ENCODE results near the gene MDGA2.

MDGA2 gene

DNA sequence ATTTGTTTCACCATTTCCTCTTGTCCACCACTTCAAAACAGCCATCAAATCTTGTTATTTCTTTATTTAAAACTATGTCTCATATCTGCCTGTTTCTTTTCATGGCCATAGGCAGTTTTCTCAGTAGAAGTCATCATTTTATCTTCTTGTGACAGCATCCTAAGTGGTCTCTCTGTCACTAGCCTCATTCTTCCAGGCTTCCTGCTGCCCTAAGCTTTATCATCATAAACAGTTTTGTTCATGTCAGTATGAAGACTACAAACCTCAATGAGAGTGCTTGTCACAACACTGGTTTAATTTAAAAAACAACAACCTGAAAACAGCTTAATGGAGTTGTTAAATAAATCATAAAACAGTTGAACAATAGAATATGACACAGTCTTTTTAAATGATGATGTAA, 636.1 kb downstream of the MDGA2 start:
- TF ChIP-seq, protein P1, sequence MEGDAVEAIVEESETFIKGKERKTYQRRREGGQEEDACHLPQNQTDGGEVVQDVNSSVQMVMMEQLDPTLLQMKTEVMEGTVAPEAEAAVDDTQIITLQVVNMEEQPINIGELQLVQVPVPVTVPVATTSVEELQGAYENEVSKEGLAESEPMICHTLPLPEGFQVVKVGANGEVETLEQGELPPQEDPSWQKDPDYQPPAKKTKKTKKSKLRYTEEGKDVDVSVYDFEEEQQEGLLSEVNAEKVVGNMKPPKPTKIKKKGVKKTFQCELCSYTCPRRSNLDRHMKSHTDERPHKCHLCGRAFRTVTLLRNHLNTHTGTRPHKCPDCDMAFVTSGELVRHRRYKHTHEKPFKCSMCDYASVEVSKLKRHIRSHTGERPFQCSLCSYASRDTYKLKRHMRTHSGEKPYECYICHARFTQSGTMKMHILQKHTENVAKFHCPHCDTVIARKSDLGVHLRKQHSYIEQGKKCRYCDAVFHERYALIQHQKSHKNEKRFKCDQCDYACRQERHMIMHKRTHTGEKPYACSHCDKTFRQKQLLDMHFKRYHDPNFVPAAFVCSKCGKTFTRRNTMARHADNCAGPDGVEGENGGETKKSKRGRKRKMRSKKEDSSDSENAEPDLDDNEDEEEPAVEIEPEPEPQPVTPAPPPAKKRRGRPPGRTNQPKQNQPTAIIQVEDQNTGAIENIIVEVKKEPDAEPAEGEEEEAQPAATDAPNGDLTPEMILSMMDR (IDR thresholded peaks at IDR 0.05; ENCODE audit: low read depth, low read length, missing control alignments) = no peak
- no peak overlapping the region for H3K4me3 ChIP-seq (ENCODE audit: low read depth, low read length)
- DNase-seq (ENCODE audit: low read depth) = no peak

DNA sequence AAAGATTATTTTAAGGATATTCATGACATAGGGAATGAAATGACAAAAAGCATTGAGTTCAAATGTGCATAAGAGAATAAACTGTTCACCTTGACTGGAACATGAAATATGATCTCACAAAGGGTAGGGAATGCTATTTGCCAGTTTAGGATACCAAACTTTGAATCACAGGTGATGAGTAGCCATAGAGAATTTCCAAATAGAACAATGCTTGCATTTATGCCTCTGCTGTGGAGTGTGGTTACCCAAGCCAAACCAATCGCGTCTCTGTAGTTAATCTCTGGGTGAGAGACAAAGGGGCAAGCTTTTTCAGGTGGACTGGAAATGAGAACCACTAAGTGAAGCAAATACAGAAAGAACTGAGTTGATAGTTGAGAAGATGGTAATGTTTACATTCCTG, 652.7 kb downstream of the MDGA2 start:
- no peak for DNase-seq (ENCODE audit: low read depth)
- TF ChIP-seq, protein P1 (IDR thresholded peaks at IDR 0.05; ENCODE audit: low read depth, low read length, missing control alignments) = no peak
- H3K4me3 ChIP-seq (ENCODE audit: low read depth, low read length) = no peak overlapping the region

DNA sequence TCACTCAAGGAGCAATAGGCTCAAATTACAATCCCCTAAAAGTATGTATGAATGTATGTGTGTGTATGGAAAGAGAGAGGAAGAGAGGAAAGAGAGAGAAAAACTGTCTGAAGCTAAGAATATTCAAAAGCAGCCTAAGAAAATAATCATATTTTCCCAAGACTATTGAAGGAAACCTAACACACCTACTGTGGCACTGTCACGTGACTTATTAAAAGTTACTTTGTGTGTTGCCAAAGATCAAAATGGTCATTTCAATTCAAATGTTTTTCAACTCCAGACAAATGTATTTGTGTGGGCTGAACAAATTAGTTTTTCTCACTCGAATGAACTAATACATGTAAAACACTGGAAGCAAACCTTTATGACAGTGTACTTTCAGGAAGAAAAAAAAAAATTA, 654.9 kb downstream of the MDGA2 start:
- DNase-seq (ENCODE audit: low read depth) = no peak
- H3K4me3 ChIP-seq (ENCODE audit: low read depth, low read length) = no peak overlapping the region
- TF ChIP-seq, protein P1 (IDR thresholded peaks at IDR 0.05; ENCODE audit: low read depth, low read length, missing control alignments) = no peak

DNA sequence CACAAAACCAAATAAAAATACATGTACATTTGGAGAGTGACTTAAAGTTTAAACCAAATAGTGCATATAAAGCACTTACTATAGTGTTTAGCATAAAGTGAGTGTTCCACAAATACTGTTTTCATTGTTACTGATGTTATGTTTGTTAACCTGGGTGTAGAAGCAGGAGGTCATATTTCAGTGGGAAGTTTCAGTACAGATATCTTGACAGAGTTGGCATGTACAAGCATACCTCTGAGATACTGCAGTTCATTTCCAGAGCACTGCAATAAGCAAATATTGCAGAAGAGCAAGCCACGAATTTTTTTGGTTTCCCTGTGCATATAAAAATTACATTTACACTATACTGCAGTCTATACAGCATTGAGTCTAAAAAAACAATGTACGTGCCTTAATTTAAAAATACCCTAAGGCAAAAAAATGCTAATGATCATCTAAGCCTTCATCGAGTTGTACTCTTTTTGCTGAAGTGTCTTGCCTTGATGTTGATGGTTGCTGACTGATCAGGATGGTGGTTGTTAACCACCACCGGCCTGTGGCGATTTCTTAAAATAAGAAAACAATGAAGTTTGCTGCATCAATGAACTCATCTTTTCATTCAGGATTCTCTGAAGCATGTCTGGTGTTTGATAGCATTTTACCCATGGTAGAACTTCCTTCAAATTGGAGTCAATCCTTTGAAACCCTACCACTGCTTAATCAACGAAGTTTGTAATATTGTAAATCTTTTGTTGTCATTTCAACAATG, 662.7 kb downstream of the MDGA2 start:
- no peak for DNase-seq (ENCODE audit: low read depth)
- TF ChIP-seq, protein P1 (IDR thresholded peaks at IDR 0.05; ENCODE audit: low read depth, low read length, missing control alignments) = no peak
- no peak overlapping the region for H3K4me3 ChIP-seq (ENCODE audit: low read depth, low read length)

DNA sequence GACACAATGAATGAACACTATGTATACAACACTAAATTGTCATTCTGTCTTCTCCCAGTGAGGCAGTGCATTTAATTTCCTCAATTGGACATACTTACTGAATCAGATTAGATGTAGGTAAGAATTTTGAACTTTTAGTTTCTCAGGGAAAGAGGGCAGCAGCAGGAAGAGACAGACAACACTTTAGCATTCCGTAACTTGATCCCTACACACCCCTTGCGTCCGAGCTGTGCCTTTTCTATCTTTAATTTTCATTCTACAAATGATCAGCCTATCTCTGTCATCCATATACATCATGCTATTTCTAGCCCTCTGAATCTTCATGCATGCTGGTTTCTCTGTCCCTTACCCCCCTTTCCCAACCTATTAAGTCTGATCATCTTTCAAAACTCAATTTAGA, 665.8 kb downstream of the MDGA2 start:
- DNase-seq (ENCODE audit: low read depth) = no peak
- H3K4me3 ChIP-seq (ENCODE audit: low read depth, low read length) = no peak overlapping the region
- TF ChIP-seq, protein P1 (IDR thresholded peaks at IDR 0.05; ENCODE audit: low read depth, low read length, missing control alignments) = no peak

DNA sequence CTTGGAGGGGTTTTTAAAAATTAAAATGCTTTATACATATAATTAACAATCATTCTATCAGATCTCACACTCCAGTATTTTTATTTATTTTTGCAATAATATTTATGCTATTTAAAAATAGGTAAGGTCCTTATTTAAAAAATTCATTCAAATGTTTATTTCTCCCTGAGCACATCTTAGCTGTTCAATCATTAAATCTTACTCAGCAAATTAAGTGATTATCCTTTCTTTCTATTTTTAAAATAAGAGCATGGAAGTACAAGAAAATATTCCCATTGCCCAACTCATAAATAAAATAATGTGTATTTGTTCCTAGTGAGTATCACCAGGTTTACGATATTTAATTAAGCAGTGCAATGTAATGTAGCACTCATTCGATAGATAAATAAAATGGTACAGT, 666.7 kb downstream of the MDGA2 start:
- TF ChIP-seq, protein P1 (IDR thresholded peaks at IDR 0.05; ENCODE audit: low read depth, low read length, missing control alignments) = no peak

DNA sequence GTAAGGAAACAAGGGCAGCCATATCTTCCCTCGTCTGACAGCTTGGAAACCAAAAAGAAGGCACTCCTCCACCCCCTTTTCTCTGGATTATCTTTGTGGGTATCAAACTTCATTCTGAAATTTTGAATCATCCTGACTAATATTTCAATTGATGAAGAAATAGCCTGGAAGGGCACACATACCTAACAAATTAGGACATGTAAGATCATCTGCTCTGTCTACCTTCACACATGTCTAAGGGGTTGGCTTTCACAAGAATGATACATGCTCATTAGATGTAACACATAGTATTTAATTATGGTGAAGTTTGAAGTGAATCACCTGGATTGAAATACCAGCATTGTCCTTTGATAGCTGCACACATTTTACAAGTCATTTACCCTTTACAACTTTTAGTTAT, 675.7 kb downstream of the MDGA2 start:
- no peak overlapping the region for H3K4me3 ChIP-seq (ENCODE audit: low read depth, low read length)
- TF ChIP-seq, protein P1 (IDR thresholded peaks at IDR 0.05; ENCODE audit: low read depth, low read length, missing control alignments) = no peak
- no peak for DNase-seq (ENCODE audit: low read depth)

More for the DNA sequence above, 666.7 kb downstream of the MDGA2 start:
- no peak for DNase-seq (ENCODE audit: low read depth)
- H3K4me3 ChIP-seq (ENCODE audit: low read depth, low read length) = no peak overlapping the region

All from GM12864 (cell line).